Thoracic aorta (tissue), 2 donors: ENCODE measurements around the gene ADGRA3. TPM values are rescaled to one million over a fixed set of nuclear protein-coding genes. Genes with fewer than 3 reads are reported as not detected.

Experiments
- ATAC-seq: fragments of 150-250 bp; one replicate; pipeline ENCODE4 v1.8.0; 2017; ENCODE audit warnings: low read depth; ENCODE audit not compliant: insufficient number of reproducible peaks, low FRiP score
- DNase-seq: peaks from one replicate; pipeline ENCODE4 v3.0.0-alpha.2; 2020; ENCODE audit warnings: low spot score
- H3K27ac ChIP-seq, 2 donors: fragments of 200-600 bp; sonication (generic); 1 replicate in 1 of 2; 2 replicates in 1 of 2; pipeline ENCODE4 v1.5.1; 2016; ENCODE audit warnings: mild to moderate bottlenecking in 2 of 2, moderate library complexity in 2 of 2
- H3K27me3 ChIP-seq: fragments of 200-600 bp; sonication (generic); replicated peaks from 2 replicates; pipeline ENCODE4 v1.6.0; 2016; ENCODE audit warnings: mild to moderate bottlenecking; ENCODE audit not compliant: insufficient read depth
- H3K36me3 ChIP-seq: fragments of 200-600 bp; sonication (generic); one replicate; pipeline ENCODE4 v1.5.1; 2016
- H3K4me1 ChIP-seq, 2 donors: fragments of 200-600 bp; sonication (generic); 1 replicate in 1 of 2; 2 replicates in 1 of 2; pipeline versions ENCODE4 v1.5.1 to v1.6.0; 2016; ENCODE audit warnings: low read depth in 2 of 2, mild to moderate bottlenecking in 1 of 2; ENCODE audit not compliant: control insufficient read depth in 1 of 2
- H3K4me3 ChIP-seq: fragments of 200-600 bp; sonication (generic); 2 replicates; pipeline ENCODE4 v1.5.1; 2016; ENCODE audit warnings: mild to moderate bottlenecking
- H3K9me3 ChIP-seq: fragments of 200-600 bp; sonication (generic); 2 replicates; pipeline ENCODE4 v1.5.1; 2016
- total RNA-seq, 2 donors: library from RNA; depleted of rRNA; stranded (reverse); fragments of >200 nt; gene quantifications; one replicate each; pipeline versions ENCODE4 v1.1.0 to v1.2.3, GENCODE V29; 2016
- TF ChIP-seq, protein P1 (sequence below): fragments of 200-600 bp; sonication (generic); IDR thresholded peaks from one replicate; pipeline ENCODE4 v1.5.1; 2019; ENCODE audit warnings: antibody characterized with exemption

Gene ADGRA3
- total RNA-seq, 2 donors from 2014 or later = 15.7 to 43.6 TPM

DNA sequence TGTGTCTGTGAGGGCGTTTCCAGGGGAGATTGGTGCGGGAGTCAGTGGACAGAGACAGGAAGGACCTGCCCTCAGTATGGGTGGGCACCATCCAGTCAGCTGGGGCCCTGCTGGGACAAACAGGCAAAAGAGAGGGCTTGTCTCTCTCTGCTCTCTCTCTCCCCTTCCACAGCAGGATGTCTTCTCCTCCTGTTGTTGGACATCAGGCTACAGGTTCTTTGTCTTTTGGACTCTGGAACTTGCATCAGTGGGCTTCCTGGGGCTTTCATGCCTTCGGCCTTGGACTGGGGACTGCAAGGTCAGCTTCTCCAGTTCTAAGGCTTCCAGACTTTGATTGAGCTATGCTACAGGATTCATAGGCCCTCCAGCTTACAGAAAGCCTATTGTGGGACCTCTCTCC lies 59.6 kb downstream of the ADGRA3 start:
- ATAC-seq = no peak
- DNase-seq = no peak

GRCh38 chr4:22454955-22455354 lies 60.9 kb downstream of the ADGRA3 start:
- Histone ChIP-seq H3K36me3 (no peaks in the 10 kb centered on the region), H3K27ac (no peak overlapping the region), H3K4me1 (no peaks in the 10 kb centered on the region), H3K9me3 (no peaks in the 10 kb centered on the region), H3K4me3 (no peak overlapping the region), H3K27me3 (no peaks in the 10 kb centered on the region)
- ATAC-seq (no peak), DNase-seq (no peak)
- TF ChIP-seq, protein P1, sequence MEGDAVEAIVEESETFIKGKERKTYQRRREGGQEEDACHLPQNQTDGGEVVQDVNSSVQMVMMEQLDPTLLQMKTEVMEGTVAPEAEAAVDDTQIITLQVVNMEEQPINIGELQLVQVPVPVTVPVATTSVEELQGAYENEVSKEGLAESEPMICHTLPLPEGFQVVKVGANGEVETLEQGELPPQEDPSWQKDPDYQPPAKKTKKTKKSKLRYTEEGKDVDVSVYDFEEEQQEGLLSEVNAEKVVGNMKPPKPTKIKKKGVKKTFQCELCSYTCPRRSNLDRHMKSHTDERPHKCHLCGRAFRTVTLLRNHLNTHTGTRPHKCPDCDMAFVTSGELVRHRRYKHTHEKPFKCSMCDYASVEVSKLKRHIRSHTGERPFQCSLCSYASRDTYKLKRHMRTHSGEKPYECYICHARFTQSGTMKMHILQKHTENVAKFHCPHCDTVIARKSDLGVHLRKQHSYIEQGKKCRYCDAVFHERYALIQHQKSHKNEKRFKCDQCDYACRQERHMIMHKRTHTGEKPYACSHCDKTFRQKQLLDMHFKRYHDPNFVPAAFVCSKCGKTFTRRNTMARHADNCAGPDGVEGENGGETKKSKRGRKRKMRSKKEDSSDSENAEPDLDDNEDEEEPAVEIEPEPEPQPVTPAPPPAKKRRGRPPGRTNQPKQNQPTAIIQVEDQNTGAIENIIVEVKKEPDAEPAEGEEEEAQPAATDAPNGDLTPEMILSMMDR = no peak

More for the DNA sequence above, 59.6 kb downstream of the ADGRA3 start:
- Histone ChIP-seq H3K36me3 (no peaks in the 10 kb centered on the region), H3K4me1 (no peaks in the 10 kb centered on the region), H3K27me3 (no peaks in the 10 kb centered on the region), H3K27ac (no peak overlapping the region), H3K9me3 (no peaks in the 10 kb centered on the region), H3K4me3 (no peak overlapping the region)
- TF ChIP-seq, protein P1 = no peak

DNA sequence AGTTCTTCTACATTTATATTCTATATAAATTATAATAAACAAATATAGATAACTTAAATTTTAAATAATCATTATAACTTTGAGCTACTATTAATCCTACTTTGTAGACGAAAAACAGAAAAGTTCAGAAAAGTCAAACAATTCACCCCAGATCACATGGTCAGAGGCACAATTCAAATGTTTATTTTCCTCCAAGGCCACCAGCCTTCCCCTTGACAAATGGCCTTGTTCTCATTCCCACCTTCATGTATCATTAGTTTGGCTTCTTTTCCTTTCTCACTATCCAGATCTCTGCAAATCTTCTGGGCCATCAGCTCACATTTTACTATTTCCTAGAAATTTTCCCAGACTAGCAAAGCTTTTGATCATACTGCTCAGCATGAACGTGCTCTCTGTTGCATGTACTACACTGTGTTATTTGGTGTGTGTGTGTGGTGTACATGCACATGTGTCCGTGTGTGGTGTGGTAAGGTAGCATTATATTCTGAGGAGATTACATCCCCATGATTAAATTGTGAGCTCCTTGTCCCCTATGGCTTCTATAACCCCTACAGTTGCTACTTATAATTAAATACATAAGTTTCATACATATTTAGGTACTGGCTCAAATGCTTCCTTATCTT lies 61.5 kb downstream of the ADGRA3 start:
- H3K27ac ChIP-seq = no peak overlapping the region
- no peaks in the 10 kb centered on the region for H3K9me3 ChIP-seq
- H3K4me1 ChIP-seq = no peaks in the 10 kb centered on the region
- H3K36me3 ChIP-seq = no peaks in the 10 kb centered on the region
- H3K27me3 ChIP-seq = no peaks in the 10 kb centered on the region
- no peak overlapping the region for H3K4me3 ChIP-seq
- ATAC-seq (no peak), DNase-seq (no peak)
- TF ChIP-seq, protein P1 = no peak

DNA sequence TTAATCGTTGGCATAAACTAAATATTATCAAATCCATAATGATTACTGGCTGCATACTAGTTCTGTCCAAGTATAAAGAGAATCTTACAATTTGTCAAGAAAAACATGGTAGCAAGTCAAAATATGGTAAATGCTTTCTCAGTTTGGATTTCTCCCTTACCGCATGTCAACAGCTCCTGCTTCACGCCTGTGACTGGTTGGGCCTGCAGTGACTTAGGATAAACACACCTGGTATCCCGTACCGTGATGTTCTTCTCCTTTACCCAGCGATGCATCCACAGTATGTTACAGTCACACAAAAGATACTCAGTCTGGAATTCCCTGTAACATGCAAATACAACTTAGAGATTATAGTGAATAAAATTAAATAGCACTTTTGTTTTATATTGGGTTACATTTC lies 71.1 kb downstream of the ADGRA3 start:
- Histone ChIP-seq H3K27ac (no peak overlapping the region), H3K4me3 (no peak overlapping the region), H3K9me3 (no peaks in the 10 kb centered on the region), H3K27me3 (no peaks in the 10 kb centered on the region), H3K4me1 (no peaks in the 10 kb centered on the region), H3K36me3 (peaks cover 4% of the 10 kb centered on the region)
- TF ChIP-seq, protein P1 = no peak
- DNase-seq = no peak
- no peak for ATAC-seq

DNA sequence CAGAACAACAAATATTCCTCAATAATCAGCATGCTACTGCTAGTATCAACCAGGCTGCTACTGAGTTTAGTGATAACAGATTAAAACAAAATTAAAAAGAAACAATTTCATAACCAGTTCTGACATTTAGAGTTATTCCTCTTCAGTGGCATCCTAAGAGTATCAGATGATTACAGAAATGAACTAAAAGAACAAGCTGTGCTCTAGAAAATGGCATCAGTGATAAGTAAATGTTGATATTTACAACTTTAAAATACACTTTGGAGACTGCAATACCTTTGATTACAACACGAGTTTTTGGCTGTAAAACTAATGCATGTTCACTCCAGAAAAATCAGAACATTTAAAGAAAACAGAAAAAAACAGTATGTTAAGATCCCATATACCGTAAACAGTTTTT lies 72.9 kb downstream of the ADGRA3 start:
- Histone ChIP-seq H3K36me3 (no peaks in the 10 kb centered on the region), H3K27me3 (no peaks in the 10 kb centered on the region), H3K9me3 (no peaks in the 10 kb centered on the region), H3K4me3 (no peak overlapping the region), H3K27ac (no peak overlapping the region), H3K4me1 (no peaks in the 10 kb centered on the region)
- DNase-seq = no peak
- no peak for ATAC-seq
- TF ChIP-seq, protein P1 = no peak
